K562 (cell line): ENCODE measurements around the gene UNC80. TPM values are rescaled to one million over a fixed set of nuclear protein-coding genes. Genes with fewer than 3 reads are reported as not detected.

Source experiments
- ATF1 ChIP-seq, 2 experiments: fragments of 450-650 bp in 1 of 2; IDR thresholded peaks; 2 replicates each; pipeline ENCODE4 v1.6.1; 2016; ENCODE audit warnings: missing compliant biosample characterization in 1 of 2, missing genetic modification characterization in 1 of 2
- BCOR ChIP-seq: fragments of 450-650 bp; IDR thresholded peaks from 2 replicates; pipeline ENCODE4 v1.6.1; 2016
- COPS2 ChIP-seq: fragments of 450-650 bp; conservative IDR thresholded peaks from 2 replicates; pipeline ENCODE4 v1.6.1; 2016; ENCODE audit warnings: mild to moderate bottlenecking, moderate library complexity
- CREBBP ChIP-seq: IDR thresholded peaks from one replicate; pipeline ENCODE4 v1.6.1; 2012; ENCODE audit warnings: low read depth, mild to moderate bottlenecking, control low read depth, inconsistent platforms, low read length
- FOS ChIP-seq: IDR thresholded peaks from 3 replicates; pipeline ENCODE4 v1.6.1; 2011; ENCODE audit not compliant: insufficient read length; ENCODE audit errors: extremely low read depth
- GTF2A2 ChIP-seq: IDR thresholded peaks from 2 replicates; pipeline ENCODE4 v1.6.1; 2016; ENCODE audit warnings: mild to moderate bottlenecking, missing genetic modification characterization, missing compliant biosample characterization
- HNRNPK ChIP-seq: fragments of 200-400 bp; formaldehyde crosslinking; IDR thresholded peaks from one replicate; pipeline ENCODE4 v1.6.1; 2018; ENCODE audit warnings: mild to moderate bottlenecking, low read depth, low read length; ENCODE audit not compliant: poor library complexity, severe bottlenecking
- KDM4B ChIP-seq, 2 experiments: fragments of 450-650 bp in 1 of 2; sonication (generic) in 1 of 2; IDR thresholded peaks; 2 replicates each; pipeline ENCODE4 v1.6.1; 2016 to 2017; ENCODE audit warnings: borderline replicate concordance in 2 of 2, antibody characterized with exemption in 1 of 2, low read depth in 1 of 2, mild to moderate bottlenecking in 1 of 2
- MECOM ChIP-seq: fragments of 250-450 bp; sonication (Bioruptor Pico); IDR thresholded peaks from 2 replicates; pipeline ENCODE4 v1.8.0; 2022; ENCODE audit warnings: inconsistent platforms
- MEIS2 ChIP-seq: fragments of 450-650 bp; IDR thresholded peaks from 2 replicates; pipeline ENCODE4 v1.6.1; 2014; ENCODE audit warnings: mild to moderate bottlenecking; ENCODE audit not compliant: partially characterized antibody
- NBN ChIP-seq: fragments of 450-650 bp; IDR thresholded peaks from 2 replicates; pipeline ENCODE4 v1.6.1; 2016; ENCODE audit warnings: low read depth, mild to moderate bottlenecking
- NFRKB ChIP-seq: fragments of 450-650 bp; IDR thresholded peaks from 2 replicates; pipeline ENCODE4 v1.6.1; 2016; ENCODE audit warnings: low read depth
- NUFIP1 ChIP-seq: fragments of 450-650 bp; IDR thresholded peaks from 2 replicates; pipeline ENCODE4 v1.6.1; 2018; ENCODE audit not compliant: partially characterized antibody
- POLR2B ChIP-seq: fragments of 450-650 bp; IDR thresholded peaks from 2 replicates; pipeline ENCODE4 v1.6.1; 2018; ENCODE audit warnings: low read depth; ENCODE audit not compliant: partially characterized antibody
- RHOXF2B ChIP-seq: fragments of 250-450 bp; sonication (Bioruptor Pico); conservative IDR thresholded peaks from 2 replicates; pipeline ENCODE4 v1.5.1; 2021
- SMC3 ChIP-seq: conservative IDR thresholded peaks from 2 replicates; pipeline ENCODE4 v1.6.1; 2011; ENCODE audit warnings: low read depth, low read length, improper control_type of control experiment; ENCODE audit not compliant: insufficient read depth
- SP1 ChIP-seq: sonication (generic); formaldehyde crosslinking; IDR thresholded peaks from 2 replicates; pipeline ENCODE4 v1.8.1; 2022; ENCODE audit warnings: mild to moderate bottlenecking, missing genetic modification reagents
- TGIF2 ChIP-seq: sonication (generic); formaldehyde crosslinking; IDR thresholded peaks from 2 replicates; pipeline ENCODE4 v1.8.1; 2022; ENCODE audit warnings: mild to moderate bottlenecking, missing genetic modification reagents, moderate library complexity
- ZEB2 ChIP-seq: fragments of 450-650 bp; IDR thresholded peaks from 2 replicates; pipeline ENCODE4 v1.6.1; 2016
- ZFX ChIP-seq: sonication (generic); formaldehyde crosslinking; IDR thresholded peaks from 2 replicates; pipeline ENCODE4 v1.8.0; 2022; ENCODE audit warnings: mild to moderate bottlenecking, missing genetic modification reagents, moderate library complexity
- polyA plus RNA-seq, 8 experiments: library from polyadenylated mRNA; depleted of rRNA in 4 of 8; stranded (reverse) in 5 of 8; unstranded in 3 of 8; fragments of >200 nt; fragmentation: Nextera tagmentation in 2 of 8; fragmentation: Illumina TruSeq in 1 of 8; extraction: Ambion mirVana in 2 of 8; extraction: Trizol in 1 of 8; gene quantifications; 2 replicates each; pipeline versions ENCODE4 v1.2.1 to v1.2.3, GENCODE V29; 2011 to 2014; ENCODE audit warnings: inconsistent platforms in 1 of 8, missing spikeins in 1 of 8
- total RNA-seq, 7 experiments: library from RNA; depleted of rRNA in 6 of 7; stranded (reverse); fragments of >200 nt in 6 of 7; fragmentation: Illumina TruSeq in 2 of 7; extraction: Trizol in 2 of 7; gene quantifications; 2 replicates each; pipeline versions ENCODE4 v1.2.1 to v1.2.3, GENCODE V29; 2011 to 2021; ENCODE audit warnings: low replicate concordance in 1 of 7
- TF ChIP-seq, protein P1 (sequence below): sonication (generic); formaldehyde crosslinking; IDR thresholded peaks from 2 replicates; pipeline ENCODE4 v1.8.0; 2022; ENCODE audit warnings: missing genetic modification reagents, mild to moderate bottlenecking, moderate library complexity, borderline replicate concordance
- TF ChIP-seq, protein P2 (sequence below): fragments of 450-650 bp; IDR thresholded peaks from 2 replicates; pipeline ENCODE4 v1.6.1; 2016; ENCODE audit warnings: antibody characterized with exemption
- TF ChIP-seq, protein P3 (sequence below): fragments of 450-650 bp; IDR thresholded peaks from 2 replicates; pipeline ENCODE4 v1.6.1; 2016; ENCODE audit warnings: borderline replicate concordance

Gene UNC80
- total and polyA plus RNA-seq, 9 of the 15 experiments (the other 6 are each of a cell fraction or from before 2014, with no cell fraction given) = under 0.01 to 0.04 (median 0.01) TPM; not detected in 5

DNA sequence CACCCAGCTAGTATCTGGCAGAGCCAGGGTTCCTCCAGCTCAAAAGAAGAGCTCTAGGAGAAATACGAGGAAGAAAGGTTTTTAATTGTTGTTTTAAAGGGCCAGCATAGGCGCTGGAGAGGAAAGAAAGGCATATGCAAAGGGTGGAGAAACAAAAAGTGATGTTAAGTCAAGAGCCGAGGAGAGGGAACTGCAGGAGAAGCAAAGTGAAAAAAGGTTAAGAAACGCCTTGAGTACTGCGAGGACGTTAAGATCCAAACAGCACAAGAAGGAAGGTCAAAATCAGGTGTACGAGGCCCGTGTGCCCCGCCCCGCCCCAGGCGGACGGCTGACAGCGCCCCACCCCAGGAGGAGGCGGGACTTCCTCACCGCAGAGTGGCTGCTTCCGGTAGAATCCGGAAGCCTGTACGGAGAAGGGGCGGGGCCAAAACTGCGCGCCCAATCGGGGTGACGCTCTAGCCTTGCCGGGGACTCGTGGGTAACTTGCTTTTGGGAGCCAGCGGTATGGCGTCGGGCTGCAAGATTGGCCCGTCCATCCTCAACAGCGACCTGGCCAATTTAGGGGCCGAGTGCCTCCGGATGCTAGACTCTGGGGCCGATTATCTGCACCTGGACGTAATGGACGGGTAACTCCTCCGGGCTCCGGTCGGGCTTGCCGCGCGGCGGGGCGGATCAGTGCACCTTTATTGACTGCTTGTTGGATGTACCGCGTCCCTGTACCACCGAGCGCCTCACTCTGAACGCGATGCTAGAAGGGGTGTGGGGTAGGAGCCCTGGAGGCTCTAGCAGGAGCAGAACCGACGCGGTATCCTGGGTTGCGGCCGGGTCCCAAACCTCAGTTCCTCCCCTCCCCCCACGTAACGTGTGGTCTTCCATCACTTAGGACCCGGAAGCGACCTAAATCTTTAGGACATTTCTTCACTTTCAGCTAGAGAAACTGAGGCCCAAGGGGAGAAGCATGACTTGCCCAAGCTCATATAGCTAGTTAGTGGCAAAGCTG, 230.8 kb downstream of the UNC80 start, which contains the start of gene RPE (continued):
- peak in 1 of 2 experiments; percentile 39; a peak in 1 of 4 replicates for TF ChIP-seq KDM4B (IDR thresholded peaks at IDR 0.05; ENCODE audit: borderline replicate concordance in 2 of 2, low read depth in 1 of 2)
- TF ChIP-seq RHOXF2B (CRISPR knock-in tag) = no peak
- 0 out of 2 replicates have a peak, but pooled peaks have one; percentile 40 for TF ChIP-seq NBN
- TF ChIP-seq ZFX (CRISPR knock-in tag) = peak; percentile 48; the same call in 1 of the 2 replicates
- no peak for TF ChIP-seq COPS2
- TF ChIP-seq NFRKB = no peak; the same call in 1 of the 2 replicates
- TF ChIP-seq, protein P1, sequence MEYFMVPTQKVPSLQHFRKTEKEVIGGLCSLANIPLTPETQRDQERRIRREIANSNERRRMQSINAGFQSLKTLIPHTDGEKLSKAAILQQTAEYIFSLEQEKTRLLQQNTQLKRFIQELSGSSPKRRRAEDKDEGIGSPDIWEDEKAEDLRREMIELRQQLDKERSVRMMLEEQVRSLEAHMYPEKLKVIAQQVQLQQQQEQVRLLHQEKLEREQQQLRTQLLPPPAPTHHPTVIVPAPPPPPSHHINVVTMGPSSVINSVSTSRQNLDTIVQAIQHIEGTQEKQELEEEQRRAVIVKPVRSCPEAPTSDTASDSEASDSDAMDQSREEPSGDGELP (CRISPR knock-in tag) = peak; percentile 76
- TF ChIP-seq, protein P2, sequence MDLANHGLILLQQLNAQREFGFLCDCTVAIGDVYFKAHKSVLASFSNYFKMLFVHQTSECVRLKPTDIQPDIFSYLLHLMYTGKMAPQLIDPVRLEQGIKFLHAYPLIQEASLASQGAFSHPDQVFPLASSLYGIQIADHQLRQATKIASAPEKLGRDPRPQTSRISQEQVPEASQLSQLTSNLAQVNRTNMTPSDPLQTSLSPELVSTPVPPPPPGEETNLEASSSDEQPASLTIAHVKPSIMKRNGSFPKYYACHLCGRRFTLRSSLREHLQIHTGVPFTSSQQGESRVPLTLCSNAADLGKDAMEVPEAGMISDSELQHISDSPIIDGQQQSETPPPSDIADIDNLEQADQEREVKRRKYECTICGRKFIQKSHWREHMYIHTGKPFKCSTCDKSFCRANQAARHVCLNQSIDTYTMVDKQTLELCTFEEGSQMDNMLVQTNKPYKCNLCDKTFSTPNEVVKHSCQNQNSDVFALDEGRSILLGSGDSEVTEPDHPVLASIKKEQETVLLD = no peak
- TF ChIP-seq SP1 (CRISPR knock-in tag) = peak; percentile 36; the same call in 1 of the 2 replicates
- TF ChIP-seq ZEB2 = no peak
- no peak for TF ChIP-seq GTF2A2 (tag)
- TF ChIP-seq MECOM (CRISPR knock-in tag) = no peak
- no peak for TF ChIP-seq HNRNPK
- no peak for TF ChIP-seq BCOR
- no peak for TF ChIP-seq SMC3
- no peak for TF ChIP-seq NUFIP1
- peak; percentile 22 for TF ChIP-seq MEIS2
- TF ChIP-seq TGIF2 = no peak
- TF ChIP-seq FOS = no peak
- no peak for TF ChIP-seq ATF1 (CRISPR knock-in tag; IDR thresholded peaks at IDR 0.05)
- peak; percentile 61 for TF ChIP-seq ATF1 (tag; IDR thresholded peaks at IDR 0.05)
- TF ChIP-seq, protein P3, sequence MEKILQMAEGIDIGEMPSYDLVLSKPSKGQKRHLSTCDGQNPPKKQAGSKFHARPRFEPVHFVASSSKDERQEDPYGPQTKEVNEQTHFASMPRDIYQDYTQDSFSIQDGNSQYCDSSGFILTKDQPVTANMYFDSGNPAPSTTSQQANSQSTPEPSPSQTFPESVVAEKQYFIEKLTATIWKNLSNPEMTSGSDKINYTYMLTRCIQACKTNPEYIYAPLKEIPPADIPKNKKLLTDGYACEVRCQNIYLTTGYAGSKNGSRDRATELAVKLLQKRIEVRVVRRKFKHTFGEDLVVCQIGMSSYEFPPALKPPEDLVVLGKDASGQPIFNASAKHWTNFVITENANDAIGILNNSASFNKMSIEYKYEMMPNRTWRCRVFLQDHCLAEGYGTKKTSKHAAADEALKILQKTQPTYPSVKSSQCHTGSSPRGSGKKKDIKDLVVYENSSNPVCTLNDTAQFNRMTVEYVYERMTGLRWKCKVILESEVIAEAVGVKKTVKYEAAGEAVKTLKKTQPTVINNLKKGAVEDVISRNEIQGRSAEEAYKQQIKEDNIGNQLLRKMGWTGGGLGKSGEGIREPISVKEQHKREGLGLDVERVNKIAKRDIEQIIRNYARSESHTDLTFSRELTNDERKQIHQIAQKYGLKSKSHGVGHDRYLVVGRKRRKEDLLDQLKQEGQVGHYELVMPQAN = peak; percentile 72
- peak; percentile 71 for TF ChIP-seq POLR2B
- no peak for TF ChIP-seq CREBBP
